ENCODE results near the gene TNIK.
"Not testable (repeated sequence)": the region's sequence is repeated elsewhere in the genome, so short reads cannot be mapped to it uniquely, and the experiment has no call there.

GRCh38 chr3:171287761-171288160 lies 172.4 kb downstream of the TNIK start:
- not testable (repeated sequence) for TF ChIP-seq SUZ12 (IDR thresholded peaks at IDR 0.05; ENCODE audit: extremely low read depth, insufficient read depth, insufficient read length); ZNF274 (IDR thresholded peaks at IDR 0.05; ENCODE audit: low read depth, low read length)
